ENCODE results near the gene DAAM1.

GRCh38 chr14:59318908-59319307 is 130.4 kb downstream of the DAAM1 start:
- TF ChIP-seq CTCF (conservative IDR thresholded peaks at IDR 0.05 in 1 of 2, IDR thresholded peaks at IDR 0.05 in 1 of 2; ENCODE audit: extremely low read depth in 1 of 2, insufficient read depth in 1 of 2, low read depth in 1 of 2, low read length in 2 of 2) (no peak), EZH2 (IDR thresholded peaks at IDR 0.05; ENCODE audit: borderline replicate concordance, low read length) (no peak)
